Esophagus squamous epithelium (tissue), 5 donors: Measurements from ENCODE around the gene EPB41L5. TPM values are rescaled to one million over a fixed set of nuclear protein-coding genes. Genes with fewer than 3 reads are reported as not detected.

Source experiments
- DNase-seq: peaks from one replicate; lab custom pipeline; 2025; lab: John Stamatoyannopoulos, UW
- H3K27ac ChIP-seq, 4 donors: fragments of 200-600 bp; sonication (generic); one replicate each; pipeline ENCODE4 v1.5.1; 2016 to 2019; ENCODE audit warnings: mild to moderate bottlenecking in 1 of 4
- H3K27me3 ChIP-seq, 4 donors: fragments of 200-600 bp; sonication (generic); 1 replicate in 3 of 4; 2 replicates in 1 of 4; pipeline versions ENCODE4 v1.5.1 to v1.6.0; 2017 to 2021; ENCODE audit warnings: antibody characterized with exemption in 1 of 4
- H3K36me3 ChIP-seq, 3 donors: fragments of 200-600 bp; sonication (generic); one replicate each; pipeline ENCODE4 v1.5.1; 2016 to 2019
- H3K4me1 ChIP-seq, 3 donors: fragments of 200-600 bp; sonication (generic); one replicate each; pipeline ENCODE4 v1.5.1; 2017 to 2019
- H3K4me3 ChIP-seq, 4 donors: fragments of 200-600 bp; sonication (generic); 1 replicate in 3 of 4; 2 replicates in 1 of 4; pipeline ENCODE4 v1.5.1; 2016 to 2019; ENCODE audit warnings: mild to moderate bottlenecking in 2 of 4, moderate library complexity in 1 of 4
- H3K9me3 ChIP-seq, 3 donors: fragments of 200-600 bp; sonication (generic); one replicate each; pipeline ENCODE4 v1.5.1; 2016 to 2019
- CTCF ChIP-seq, 6 experiments: fragments of 450-650 bp in 4 of 6; fragments of 200-600 bp in 2 of 6; sonication (generic) in 2 of 6; IDR thresholded peaks; one replicate each; pipeline ENCODE4 v1.5.1; 2016 to 2019; ENCODE audit warnings: antibody characterized with exemption in 6 of 6, mild to moderate bottlenecking in 4 of 6, moderate library complexity in 4 of 6
- POLR2A ChIP-seq, 4 donors: fragments of 450-650 bp; IDR thresholded peaks; one replicate each; pipeline ENCODE4 v1.6.1; 2017; ENCODE audit warnings: antibody characterized with exemption in 4 of 4, mild to moderate bottlenecking in 4 of 4, moderate library complexity in 3 of 4
- WGBS, 2 donors: methylation state at CpG; one replicate each; pipeline ENCODE4 v1.1.5; 2018; 5-methylcytosine and 5-hydroxymethylcytosine counted together
- intact Hi-C: fragments of 100-400 bp; cut with DNase I; formaldehyde crosslinking; loops from one replicate; pipeline ENCODE4 v1.15.0; 2022
- total RNA-seq, 4 donors: library from RNA; depleted of rRNA; stranded (reverse); fragments of >200 nt; gene quantifications; one replicate each; pipeline ENCODE4 v1.1.0, GENCODE V29; 2016
- donor health status: DM: yes; HTN: yes; CAD: no.

EPB41L5 gene
- total RNA-seq, 4 donors from 2014 or later, result 12.2 to 26.3 (median 19.4) TPM

GRCh38 chr2:120141300-120142069 is 128.6 kb downstream of the EPB41L5 start:
- no peaks in the 10 kb centered on the region for H3K4me1 ChIP-seq
- WGBS, 2 donors, result 75 to 82% methylated on average over 2 of the region's 2 CpGs
- H3K27ac ChIP-seq, result no peak overlapping the region
- no peaks in the 10 kb centered on the region for H3K9me3 ChIP-seq
- DNase-seq, result no peak
- no peak overlapping the region for H3K4me3 ChIP-seq
- peaks cover 0 to 10% (median 0%) of the 10 kb centered on the region in 3 donors for H3K36me3 ChIP-seq
- TF ChIP-seq POLR2A (IDR thresholded peaks at IDR 0.05) (no peak), CTCF (IDR thresholded peaks at IDR 0.05) (no peak)
- no peaks in the 10 kb centered on the region for H3K27me3 ChIP-seq
- intact Hi-C loops, result no loop called here

- Histone ChIP-seq H3K9me3 (no peaks in the 10 kb centered on the region), H3K36me3 (peaks cover 0 to 18% (median 0%) of the 10 kb centered on the region in 3 donors), H3K4me1 (no peaks in the 10 kb centered on the region), H3K27ac (no peak overlapping the region), H3K27me3 (no peaks in the 10 kb centered on the region), H3K4me3 (no peak overlapping the region)
- WGBS, 2 donors, result 63 to 72% methylated on average over 2 of the region's 2 CpGs
- TF ChIP-seq POLR2A (IDR thresholded peaks at IDR 0.05) (no peak), CTCF (IDR thresholded peaks at IDR 0.05) (no peak)
- DNase-seq, result no peak
- intact Hi-C loops, result no loop called here
Measured at GRCh38 chr2:120142528-120143219, 129.8 kb downstream of the EPB41L5 start.

DNA sequence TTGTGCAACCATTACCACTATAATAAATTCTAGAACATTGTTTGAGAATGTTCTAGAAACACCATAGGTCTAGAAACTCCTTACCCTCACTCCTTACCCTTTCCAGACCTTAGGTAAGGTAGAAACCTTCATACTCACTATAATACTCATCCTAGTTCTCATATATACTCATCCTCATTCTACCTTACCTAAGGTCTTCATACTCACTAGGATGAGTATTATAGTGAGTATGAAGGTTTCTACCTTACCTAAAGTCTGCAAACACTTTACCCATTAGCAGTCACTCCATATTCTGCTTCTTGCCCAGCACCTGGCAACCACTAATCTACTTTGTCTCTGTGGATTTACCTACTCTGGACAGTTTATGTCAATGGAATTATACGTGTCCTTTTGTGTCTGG is 135.4 kb downstream of the EPB41L5 start:
- Histone ChIP-seq H3K9me3 (peaks cover 0 to 16% (median 4%) of the 10 kb centered on the region in 3 donors), H3K27ac (no peak overlapping the region), H3K27me3 (no peaks in the 10 kb centered on the region), H3K36me3 (peaks cover 0 to 52% (median 0%) of the 10 kb centered on the region in 3 donors), H3K4me3 (no peak overlapping the region), H3K4me1 (no peaks in the 10 kb centered on the region)
- intact Hi-C loops, result no loop called here
- no peak for TF ChIP-seq POLR2A (IDR thresholded peaks at IDR 0.05)
- DNase-seq, result no peak
- WGBS, 2 donors, result 88 to 92% methylated on average over 1 of the region's 1 CpG

- H3K9me3 ChIP-seq, result peaks cover 0 to 16% (median 4%) of the 10 kb centered on the region in 3 donors
- TF ChIP-seq CTCF (IDR thresholded peaks at IDR 0.05), result no peak
- TF ChIP-seq POLR2A (IDR thresholded peaks at IDR 0.05), result no peak
- DNase-seq, result no peak
- no peak overlapping the region for H3K27ac ChIP-seq
- peaks cover 0 to 47% (median 0%) of the 10 kb centered on the region in 3 donors for H3K36me3 ChIP-seq
- H3K4me1 ChIP-seq, result no peaks in the 10 kb centered on the region
- no peak overlapping the region for H3K4me3 ChIP-seq
- 75 to 89% methylated on average over 3 of the region's 3 CpGs for WGBS, 2 donors
- intact Hi-C loops, result no loop called here
- no peaks in the 10 kb centered on the region for H3K27me3 ChIP-seq
Measured at GRCh38 chr2:120148669-120149068, 135.8 kb downstream of the EPB41L5 start.

GRCh38 chr2:120149406-120149805 is 136.5 kb downstream of the EPB41L5 start:
- Histone ChIP-seq H3K27ac (no peak overlapping the region), H3K4me1 (no peaks in the 10 kb centered on the region), H3K4me3 (no peak overlapping the region), H3K9me3 (peaks cover 0 to 22% (median 4%) of the 10 kb centered on the region in 3 donors), H3K27me3 (no peaks in the 10 kb centered on the region), H3K36me3 (peaks cover 0 to 49% (median 0%) of the 10 kb centered on the region in 3 donors)
- 96 to 100% methylated on average over 2 of the region's 2 CpGs for WGBS, 2 donors
- intact Hi-C loops, result no loop called here
- TF ChIP-seq CTCF (IDR thresholded peaks at IDR 0.05), result no peak
- no peak for TF ChIP-seq POLR2A (IDR thresholded peaks at IDR 0.05)
- DNase-seq, result no peak
